Stimulated activated naive CD8-positive, alpha-beta T cell treated with anti-CD3 and anti-CD28 coated beads, Interleukin-15, amount 100 ng/mL, for 72 hours (primary cell): ENCODE measurements around the gene RHOD.

ENCODE experiments used
- ATAC-seq: fragments of 150-1000 bp; cut with Tn5 transposase; 2 replicates; pipeline ENCODE4 v1.10.0; 2021; ENCODE audit warnings: mild to moderate bottlenecking, moderate library complexity
- DNase-seq, 2 donors: peaks; one replicate each; pipeline ENCODE4 v3.0.0; 2021 to 2022
- H3K27ac Mint-ChIP-seq, 2 donors: one replicate each; pipeline ENCODE4 v1.8.0; 2022; ENCODE audit warnings: mild to moderate bottlenecking in 2 of 2, mixed read lengths in 2 of 2, moderate library complexity in 2 of 2
- H3K27me3 Mint-ChIP-seq: one replicate; pipeline ENCODE4 v1.8.0; 2022; ENCODE audit warnings: mixed read lengths
- H3K4me1 Mint-ChIP-seq: one replicate; pipeline ENCODE4 v1.8.0; 2022; ENCODE audit warnings: mild to moderate bottlenecking, mixed read lengths
- H3K4me3 Mint-ChIP-seq, 2 donors: one replicate each; pipeline ENCODE4 v1.8.0; 2022; ENCODE audit warnings: mild to moderate bottlenecking in 2 of 2, mixed read lengths in 2 of 2, moderate library complexity in 1 of 2
- H3K9me3 Mint-ChIP-seq, 2 donors: one replicate each; pipeline ENCODE4 v1.8.0; 2022; ENCODE audit warnings: mixed read lengths in 2 of 2

Gene RHOD

GRCh38 chr11:67113231-67113721 lies 56.6 kb downstream of the RHOD start:
- peaks cover 21% of the 10 kb centered on the region for H3K4me1 Mint-ChIP-seq
- ATAC-seq: peak; percentile 30
- no peaks in the 10 kb centered on the region for H3K27me3 Mint-ChIP-seq

GRCh38 chr11:67114275-67114896 lies 57.7 kb downstream of the RHOD start:
- no peak for DNase-seq
- ATAC-seq: no peak
- no peak overlapping the region for H3K27ac Mint-ChIP-seq
- no peaks in the 10 kb centered on the region for H3K27me3 Mint-ChIP-seq
- peaks cover 21% of the 10 kb centered on the region for H3K4me1 Mint-ChIP-seq
- H3K9me3 Mint-ChIP-seq: no peaks in the 10 kb centered on the region
- no peak overlapping the region for H3K4me3 Mint-ChIP-seq

More at GRCh38 chr11:67113231-67113721, 56.6 kb downstream of the RHOD start:
- Mint-ChIP-seq H3K4me3 (peak overlapping the region; percentile 29 to 68), H3K27ac (peak overlapping the region; percentile 56 to 64), H3K9me3 (no peaks in the 10 kb centered on the region)
- DNase-seq: peak in 1 of 2 donors; percentile 8

GRCh38 chr11:67116758-67117105 lies 60.1 kb downstream of the RHOD start:
- Mint-ChIP-seq H3K27ac (no peak overlapping the region), H3K4me1 (peaks cover 33% of the 10 kb centered on the region), H3K27me3 (no peaks in the 10 kb centered on the region), H3K4me3 (peak overlapping the region in 1 of 2 donors; percentile 1), H3K9me3 (no peaks in the 10 kb centered on the region)
- DNase-seq (no peak), ATAC-seq (no peak)

- H3K4me1 Mint-ChIP-seq: peaks cover 37% of the 10 kb centered on the region
- H3K9me3 Mint-ChIP-seq: no peaks in the 10 kb centered on the region
- ATAC-seq (no peak), DNase-seq (no peak)
- peak overlapping the region; percentile 77 to 85 for H3K4me3 Mint-ChIP-seq
- H3K27me3 Mint-ChIP-seq: no peaks in the 10 kb centered on the region
- H3K27ac Mint-ChIP-seq: peak overlapping the region in 1 of 2 donors; percentile 70
Measured at GRCh38 chr11:67117176-67117575, 60.5 kb downstream of the RHOD start.

GRCh38 chr11:67117672-67118180 lies 61.1 kb downstream of the RHOD start:
- Mint-ChIP-seq H3K4me1 (peaks cover 38% of the 10 kb centered on the region), H3K27ac (peak overlapping the region in 1 of 2 donors; percentile 70), H3K9me3 (no peaks in the 10 kb centered on the region), H3K27me3 (no peaks in the 10 kb centered on the region), H3K4me3 (peak overlapping the region; percentile 77 to 85)
- DNase-seq (peak; percentile 64 to 69), ATAC-seq (peak; percentile 39)

- ATAC-seq: peak; percentile 48
- peak; percentile 71 to 76 for DNase-seq
- H3K4me1 Mint-ChIP-seq: peaks cover 33% of the 10 kb centered on the region
- no peaks in the 10 kb centered on the region for H3K27me3 Mint-ChIP-seq
- H3K27ac Mint-ChIP-seq: peak overlapping the region; percentile 86 to 93
- H3K9me3 Mint-ChIP-seq: no peaks in the 10 kb centered on the region
- H3K4me3 Mint-ChIP-seq: peak overlapping the region; percentile 78 to 84
Measured at GRCh38 chr11:67118181-67118766, 61.6 kb downstream of the RHOD start.

- Mint-ChIP-seq H3K27me3 (no peaks in the 10 kb centered on the region), H3K4me3 (peak within 1 kb of the TSS; percentile 98 to 99), H3K27ac (peak within 1 kb of the TSS; percentile 94 to 98), H3K9me3 (no peaks in the 10 kb centered on the region), H3K4me1 (peaks cover 29% of the 10 kb centered on the region)
- ATAC-seq (peak; percentile 85), DNase-seq (peak; percentile 95 to 97)
Measured at GRCh38 chr11:67118801-67119584, 62.3 kb downstream of the RHOD start, which contains the start of gene KDM2A. TSS of gene KDM2A (plus strand) at chr11:67119263. CDS start at chr11:67121317, 2,054 bp downstream.

GRCh38 chr11:67119585-67120391 lies 63.1 kb downstream of the RHOD start:
- no peaks in the 10 kb centered on the region for H3K27me3 Mint-ChIP-seq
- H3K9me3 Mint-ChIP-seq: no peaks in the 10 kb centered on the region
- no peak for ATAC-seq
- DNase-seq: peak; percentile 21 to 30
- peak overlapping the region; percentile 94 to 98 for H3K27ac Mint-ChIP-seq
- peak overlapping the region; percentile 98 to 99 for H3K4me3 Mint-ChIP-seq
- peaks cover 23% of the 10 kb centered on the region for H3K4me1 Mint-ChIP-seq

- peak overlapping the region; percentile 98 to 99 for H3K4me3 Mint-ChIP-seq
- no peaks in the 10 kb centered on the region for H3K27me3 Mint-ChIP-seq
- no peaks in the 10 kb centered on the region for H3K9me3 Mint-ChIP-seq
- H3K4me1 Mint-ChIP-seq: peaks cover 23% of the 10 kb centered on the region
- peak overlapping the region; percentile 94 to 98 for H3K27ac Mint-ChIP-seq
- ATAC-seq (no peak), DNase-seq (no peak)
Measured at GRCh38 chr11:67120456-67120855, 63.8 kb downstream of the RHOD start.

GRCh38 chr11:67120881-67121710 lies 64.4 kb downstream of the RHOD start:
- peak overlapping the region; percentile 98 to 99 for H3K4me3 Mint-ChIP-seq
- H3K4me1 Mint-ChIP-seq: peaks cover 23% of the 10 kb centered on the region
- peak overlapping the region; percentile 94 to 98 for H3K27ac Mint-ChIP-seq
- no peaks in the 10 kb centered on the region for H3K9me3 Mint-ChIP-seq
- DNase-seq (no peak), ATAC-seq (no peak)
- no peaks in the 10 kb centered on the region for H3K27me3 Mint-ChIP-seq
